H9 (cell line): ENCODE data around the gene SWI5. TPM values are rescaled to one million over a fixed set of nuclear protein-coding genes. Genes with fewer than 3 reads are reported as not detected.
A peak's percentile ranks its signal among the peaks of the same experiment; 100 is the strongest.

Source experiments
- DNase-seq: peaks from one replicate; pipeline ENCODE4 v3.0.0-alpha.2; 2017
- H2AFZ ChIP-seq: one replicate; pipeline ENCODE4 v1.6.1; 2013; ENCODE audit warnings: mild to moderate bottlenecking, low read length, control low read depth, moderate library complexity
- H2AK5ac ChIP-seq: 2 replicates; pipeline ENCODE4 v1.6.1; 2013; ENCODE audit warnings: low read length, control low read depth, mixed read lengths; ENCODE audit not compliant: insufficient read length
- H2BK120ac ChIP-seq: one replicate; pipeline ENCODE4 v1.6.1; 2013; ENCODE audit warnings: low read depth, mild to moderate bottlenecking, low read length, control low read depth, inconsistent platforms; ENCODE audit not compliant: poor library complexity, severe bottlenecking
- H2BK12ac ChIP-seq: 2 replicates; pipeline ENCODE4 v1.6.1; 2013; ENCODE audit warnings: low read length, control low read depth, mixed read lengths, low read depth; ENCODE audit not compliant: insufficient read length
- H2BK15ac ChIP-seq: 2 replicates; pipeline ENCODE4 v1.6.1; 2013; ENCODE audit warnings: low read depth, low read length, control low read depth
- H2BK20ac ChIP-seq: one replicate; pipeline ENCODE4 v1.6.1; 2013; ENCODE audit warnings: low read depth, mild to moderate bottlenecking, low read length, control low read depth, inconsistent platforms; ENCODE audit not compliant: poor library complexity, severe bottlenecking
- H2BK5ac ChIP-seq: 2 replicates; pipeline ENCODE4 v1.6.1; 2013; ENCODE audit warnings: low read length, control low read depth, mixed read lengths; ENCODE audit not compliant: insufficient read length
- H3K14ac ChIP-seq: 2 replicates; pipeline ENCODE4 v1.6.1; 2013; ENCODE audit warnings: low read length, control low read depth; ENCODE audit not compliant: insufficient read depth
- H3K18ac ChIP-seq: 2 replicates; pipeline ENCODE4 v1.6.1; 2013; ENCODE audit warnings: low read depth, mild to moderate bottlenecking, mixed read lengths, low read length, control low read depth; ENCODE audit not compliant: insufficient read length
- H3K23ac ChIP-seq: 2 replicates; pipeline ENCODE4 v1.6.1; 2013; ENCODE audit warnings: low read length, control low read depth, mixed read lengths, low read depth; ENCODE audit not compliant: insufficient read length
- H3K23me2 ChIP-seq: 2 replicates; pipeline ENCODE4 v1.6.1; 2013; ENCODE audit warnings: low read depth, mild to moderate bottlenecking, mixed read lengths, low read length, control low read depth; ENCODE audit not compliant: insufficient read length, poor library complexity, severe bottlenecking
- H3K27ac ChIP-seq: 2 replicates; pipeline ENCODE4 v1.5.1; 2013; ENCODE audit warnings: low read length, control low read depth, mixed read lengths, low read depth; ENCODE audit not compliant: insufficient read length
- H3K27me3 ChIP-seq: 2 replicates; pipeline ENCODE4 v1.6.1; 2013; ENCODE audit warnings: low read length, control low read depth, inconsistent platforms; ENCODE audit not compliant: insufficient read depth
- H3K4ac ChIP-seq: 2 replicates; pipeline ENCODE4 v1.6.1; 2013; ENCODE audit warnings: low read depth, mild to moderate bottlenecking, control low read depth, inconsistent platforms, low read length, moderate library complexity
- H3K4me1 ChIP-seq: 2 replicates; pipeline ENCODE4 v1.6.1; 2013; ENCODE audit warnings: low read length, control low read depth, inconsistent platforms; ENCODE audit not compliant: insufficient read depth
- H3K4me2 ChIP-seq: 2 replicates; pipeline ENCODE4 v1.6.1; 2013; ENCODE audit warnings: low read length, control low read depth, mixed read lengths; ENCODE audit not compliant: insufficient read length, insufficient read depth
- H3K56ac ChIP-seq: 2 replicates; pipeline ENCODE4 v1.6.1; 2013; ENCODE audit warnings: low read depth, mild to moderate bottlenecking, mixed read lengths, low read length, control low read depth; ENCODE audit not compliant: insufficient read length
- H3K79me1 ChIP-seq: 2 replicates; pipeline ENCODE4 v1.6.1; 2013; ENCODE audit warnings: low read depth, mild to moderate bottlenecking, moderate library complexity, low read length, control low read depth, inconsistent platforms; ENCODE audit not compliant: insufficient read depth, poor library complexity, severe bottlenecking
- H3K79me2 ChIP-seq: 2 replicates; pipeline ENCODE4 v1.6.1; 2013; ENCODE audit warnings: low read length, control low read depth, inconsistent platforms; ENCODE audit not compliant: insufficient read depth
- H3K9ac ChIP-seq: 2 replicates; pipeline ENCODE4 v1.6.1; 2013; ENCODE audit warnings: low read length, control low read depth, mixed read lengths; ENCODE audit not compliant: insufficient read length; ENCODE audit errors: extremely low read depth
- H3K9me3 ChIP-seq: one replicate; pipeline ENCODE4 v1.6.1; 2013; ENCODE audit warnings: low read depth, low read length, inconsistent platforms; ENCODE audit not compliant: control insufficient read depth
- H3T11ph ChIP-seq: one replicate; pipeline ENCODE4 v1.6.1; 2013; ENCODE audit warnings: mild to moderate bottlenecking, low read length, control low read depth, inconsistent platforms
- H4K20me1 ChIP-seq: one replicate; pipeline ENCODE4 v1.6.1; 2013; ENCODE audit not compliant: control insufficient read depth, insufficient read length, insufficient read depth
- H4K5ac ChIP-seq: 2 replicates; pipeline ENCODE4 v1.6.1; 2013; ENCODE audit warnings: low read depth, mild to moderate bottlenecking, mixed read lengths, low read length, control low read depth; ENCODE audit not compliant: insufficient read length
- H4K8ac ChIP-seq: replicated peaks from 2 replicates; pipeline ENCODE4 v1.6.1; 2013; ENCODE audit warnings: low read length, control low read depth, mixed read lengths, low read depth; ENCODE audit not compliant: insufficient read length
- H4K91ac ChIP-seq: 2 replicates; pipeline ENCODE4 v1.6.1; 2013; ENCODE audit warnings: low read depth, mild to moderate bottlenecking, moderate library complexity, mixed read lengths, low read length, control low read depth; ENCODE audit not compliant: insufficient read length
- H3K27ac Mint-ChIP-seq, 3 experiments: 2 replicates in 2 of 3; 3 replicates in 1 of 3; pipeline ENCODE4 v1.8.0; 2020 to 2021; ENCODE audit warnings: mixed read lengths in 3 of 3, mild to moderate bottlenecking in 1 of 3, moderate library complexity in 1 of 3
- H3K27me3 Mint-ChIP-seq: 2 replicates; pipeline ENCODE4 v1.8.0; 2021; ENCODE audit warnings: low read depth, mild to moderate bottlenecking, moderate library complexity, mixed read lengths
- H3K36me3 Mint-ChIP-seq, 3 experiments: 2 replicates in 2 of 3; 3 replicates in 1 of 3; pipeline ENCODE4 v1.8.0; 2020 to 2021; ENCODE audit warnings: low read depth in 3 of 3, mixed read lengths in 3 of 3; ENCODE audit not compliant: insufficient read depth in 1 of 3
- H3K4me1 Mint-ChIP-seq, 2 experiments: 2 replicates each; pipeline ENCODE4 v1.8.0; 2020; ENCODE audit warnings: mixed read lengths in 2 of 2
- H3K4me3 Mint-ChIP-seq, 2 experiments: 2 replicates in 1 of 2; 3 replicates in 1 of 2; pipeline ENCODE4 v1.8.0; 2020 to 2021; ENCODE audit warnings: mild to moderate bottlenecking in 2 of 2, mixed read lengths in 2 of 2, moderate library complexity in 1 of 2
- H3K9me3 Mint-ChIP-seq, 2 experiments: 2 replicates in 1 of 2; 3 replicates in 1 of 2; pipeline ENCODE4 v1.8.0; 2020; ENCODE audit warnings: mild to moderate bottlenecking in 2 of 2, mixed read lengths in 2 of 2, moderate library complexity in 1 of 2
- WGBS: extraction: QIAGEN DNeasy Blood & Tissue Kit; methylation state at CpG from one replicate; pipeline ENCODE4 v1.1.7; 2013; ENCODE audit warnings: missing lambda C conversion rate, low lambda C conversion rate, mixed read lengths; ENCODE audit not compliant: insufficient read length; ENCODE audit errors: extremely low coverage; 5-methylcytosine and 5-hydroxymethylcytosine counted together
- total RNA-seq: library from RNA; stranded (reverse); gene quantifications from 2 replicates; pipeline ENCODE4 v1.2.1, GENCODE V29; 2021
- TF ChIP-seq, protein P1 (sequence below): fragments of 200-600 bp; sonication (generic); conservative IDR thresholded peaks from 3 replicates; pipeline ENCODE4 v1.8.0; 2021; ENCODE audit warnings: antibody characterized with exemption, mild to moderate bottlenecking

SWI5 gene
- total RNA-seq, 1 experiment from 2014 or later, result 25.6 TPM

GRCh38 chr9:128259156-128259555, 16.9 kb upstream of the SWI5 start:
- Histone ChIP-seq H4K91ac (no peak overlapping the region), H3K9me3 (no peaks in the 10 kb centered on the region), H3K56ac (no peak overlapping the region), H3T11ph (no peak overlapping the region), H3K27ac (no peak overlapping the region), H4K5ac (no peak overlapping the region), H3K9ac (no peak overlapping the region), H3K79me1 (no peaks in the 10 kb centered on the region), H2AFZ (no peak overlapping the region), H3K4ac (no peak overlapping the region), H3K23ac (no peak overlapping the region), H3K23me2 (no peaks in the 10 kb centered on the region), H2AK5ac (no peak overlapping the region), H3K79me2 (no peaks in the 10 kb centered on the region), H4K20me1 (no peaks in the 10 kb centered on the region), H3K27me3 (no peaks in the 10 kb centered on the region), H2BK15ac (no peak overlapping the region), H2BK20ac (no peak overlapping the region), H4K8ac (no peak overlapping the region), H3K14ac (no peak overlapping the region), H3K18ac (no peak overlapping the region), H2BK5ac (no peak overlapping the region), H3K4me2 (no peak overlapping the region), H2BK120ac (no peak overlapping the region), H2BK12ac (no peak overlapping the region), H3K4me1 (no peaks in the 10 kb centered on the region)
- WGBS, result no CpG with 5 or more reads among the region's 9 CpGs
- Mint-ChIP-seq H3K27ac (peak overlapping the region in 1 of 3 experiments; percentile 70; a peak in 1 of 7 replicates), H3K4me3 (no peak overlapping the region), H3K4me1 (peaks cover 2 to 16% of the 10 kb centered on the region in 2 experiments), H3K36me3 (peaks cover 23 to 53% (median 48%) of the 10 kb centered on the region in 3 experiments), H3K9me3 (no peaks in the 10 kb centered on the region), H3K27me3 (no peaks in the 10 kb centered on the region; the same call in 1 of the 2 replicates)
- DNase-seq, result peak; percentile 73
- TF ChIP-seq, protein P1, sequence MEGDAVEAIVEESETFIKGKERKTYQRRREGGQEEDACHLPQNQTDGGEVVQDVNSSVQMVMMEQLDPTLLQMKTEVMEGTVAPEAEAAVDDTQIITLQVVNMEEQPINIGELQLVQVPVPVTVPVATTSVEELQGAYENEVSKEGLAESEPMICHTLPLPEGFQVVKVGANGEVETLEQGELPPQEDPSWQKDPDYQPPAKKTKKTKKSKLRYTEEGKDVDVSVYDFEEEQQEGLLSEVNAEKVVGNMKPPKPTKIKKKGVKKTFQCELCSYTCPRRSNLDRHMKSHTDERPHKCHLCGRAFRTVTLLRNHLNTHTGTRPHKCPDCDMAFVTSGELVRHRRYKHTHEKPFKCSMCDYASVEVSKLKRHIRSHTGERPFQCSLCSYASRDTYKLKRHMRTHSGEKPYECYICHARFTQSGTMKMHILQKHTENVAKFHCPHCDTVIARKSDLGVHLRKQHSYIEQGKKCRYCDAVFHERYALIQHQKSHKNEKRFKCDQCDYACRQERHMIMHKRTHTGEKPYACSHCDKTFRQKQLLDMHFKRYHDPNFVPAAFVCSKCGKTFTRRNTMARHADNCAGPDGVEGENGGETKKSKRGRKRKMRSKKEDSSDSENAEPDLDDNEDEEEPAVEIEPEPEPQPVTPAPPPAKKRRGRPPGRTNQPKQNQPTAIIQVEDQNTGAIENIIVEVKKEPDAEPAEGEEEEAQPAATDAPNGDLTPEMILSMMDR, result peak; percentile 55; the same call in 2 of the 3 replicates
